Superior temporal gyrus (tissue), 1 donor: ENCODE results near the gene PLA2G2D.
"Not testable (repeated sequence)": the region's sequence is repeated elsewhere in the genome, so short reads cannot be mapped to it uniquely, and the experiment has no call there.

Experiments
- DNase-seq: peaks from one replicate; pipeline ENCODE4 v3.0.0-alpha.2; 2016; ENCODE audit errors: extremely low spot score

PLA2G2D gene

DNA sequence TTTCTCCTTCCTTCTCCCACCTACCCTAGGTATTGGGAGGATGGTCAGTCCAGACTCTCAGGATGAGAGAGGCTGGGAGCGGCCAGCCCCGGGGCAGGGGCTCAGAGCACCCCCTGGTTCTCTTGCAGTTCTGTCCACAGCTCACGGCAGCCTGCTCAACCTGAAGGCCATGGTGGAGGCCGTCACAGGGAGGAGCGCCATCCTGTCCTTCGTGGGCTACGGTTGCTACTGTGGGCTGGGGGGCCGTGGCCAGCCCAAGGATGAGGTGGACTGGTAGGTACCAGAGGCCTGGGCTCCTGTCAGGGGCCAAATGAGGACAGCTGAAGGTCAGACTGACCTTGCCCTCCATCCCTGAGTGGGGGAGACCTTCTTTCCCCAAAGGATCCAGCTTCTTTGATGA, 24.0 kb upstream of the PLA2G2D start:
- DNase-seq = no peak

DNA sequence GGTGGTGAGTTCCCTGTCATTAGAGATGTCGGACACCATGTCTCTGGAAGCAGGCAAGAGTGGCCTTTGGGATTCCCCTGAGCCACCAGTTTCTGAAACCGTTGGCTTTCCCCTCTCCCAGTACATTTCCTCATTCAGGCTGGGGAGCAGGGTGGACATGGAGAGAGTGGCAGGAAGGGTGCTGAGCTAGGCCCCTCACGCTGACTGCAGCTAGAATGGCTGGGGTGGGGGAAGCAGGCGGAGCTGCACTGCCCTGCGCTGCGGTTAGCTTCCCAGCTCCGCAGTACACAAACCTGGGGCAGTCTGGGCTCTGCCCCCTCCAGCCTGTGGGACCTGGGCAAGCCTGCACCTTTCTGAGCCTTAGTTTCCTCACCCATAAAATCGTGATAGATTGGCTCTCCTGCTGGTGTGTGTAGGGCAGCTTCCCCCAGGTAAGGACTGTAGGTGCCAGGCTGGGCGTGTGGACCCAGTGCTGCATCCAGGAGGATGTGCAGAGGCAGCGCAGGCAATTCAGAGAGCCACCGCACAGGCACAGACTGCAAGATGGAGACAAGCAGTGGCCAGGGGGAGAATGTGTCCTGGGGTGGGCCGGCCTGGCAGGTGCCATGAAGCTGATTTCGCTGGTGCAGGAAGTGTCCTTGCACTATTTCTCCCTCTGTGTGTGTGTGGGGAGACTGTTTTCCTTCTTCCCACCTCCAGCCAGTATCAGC, 22.8 kb upstream of the PLA2G2D start:
- no peak for DNase-seq

DNA sequence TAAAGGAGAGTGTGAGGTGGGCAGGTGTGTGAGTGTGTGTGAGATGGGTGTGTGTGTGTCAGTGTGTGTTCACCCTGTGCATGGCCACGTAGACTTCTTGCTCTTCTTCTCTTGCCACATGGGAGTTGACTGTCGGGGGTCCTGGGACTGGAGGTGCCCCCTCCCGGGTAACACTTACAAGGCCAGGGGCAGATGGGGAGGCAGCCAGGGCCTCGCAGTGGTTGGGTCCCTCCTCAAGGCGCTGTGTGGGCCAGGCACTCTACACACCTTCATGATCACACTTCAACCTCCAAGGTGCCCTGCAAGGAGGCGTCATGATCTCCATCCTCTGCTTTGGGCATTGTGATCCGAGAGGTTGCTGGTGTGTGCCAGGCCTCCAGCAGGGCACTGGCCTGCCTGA, 22.1 kb upstream of the PLA2G2D start:
- DNase-seq = no peak

DNA sequence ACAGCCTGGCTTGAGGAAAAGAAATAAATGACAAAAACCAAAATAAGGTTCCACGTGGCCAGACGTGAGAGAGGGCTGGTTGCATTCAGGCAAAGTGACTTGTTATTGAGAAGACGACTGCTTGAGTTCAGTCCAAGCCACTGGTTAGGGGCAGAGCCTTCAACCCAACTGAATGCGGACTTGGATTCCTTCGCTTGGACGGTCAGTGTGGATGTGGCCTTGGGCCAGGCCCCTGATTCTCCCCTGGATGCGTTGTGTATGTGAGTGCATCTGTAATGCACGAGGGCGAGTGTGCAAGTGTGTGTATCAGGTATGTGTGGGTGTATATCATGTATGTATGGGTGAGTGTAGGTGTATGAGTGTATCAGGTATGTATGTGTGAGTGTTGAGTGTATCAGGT, 21.7 kb upstream of the PLA2G2D start:
- DNase-seq = no peak

DNA sequence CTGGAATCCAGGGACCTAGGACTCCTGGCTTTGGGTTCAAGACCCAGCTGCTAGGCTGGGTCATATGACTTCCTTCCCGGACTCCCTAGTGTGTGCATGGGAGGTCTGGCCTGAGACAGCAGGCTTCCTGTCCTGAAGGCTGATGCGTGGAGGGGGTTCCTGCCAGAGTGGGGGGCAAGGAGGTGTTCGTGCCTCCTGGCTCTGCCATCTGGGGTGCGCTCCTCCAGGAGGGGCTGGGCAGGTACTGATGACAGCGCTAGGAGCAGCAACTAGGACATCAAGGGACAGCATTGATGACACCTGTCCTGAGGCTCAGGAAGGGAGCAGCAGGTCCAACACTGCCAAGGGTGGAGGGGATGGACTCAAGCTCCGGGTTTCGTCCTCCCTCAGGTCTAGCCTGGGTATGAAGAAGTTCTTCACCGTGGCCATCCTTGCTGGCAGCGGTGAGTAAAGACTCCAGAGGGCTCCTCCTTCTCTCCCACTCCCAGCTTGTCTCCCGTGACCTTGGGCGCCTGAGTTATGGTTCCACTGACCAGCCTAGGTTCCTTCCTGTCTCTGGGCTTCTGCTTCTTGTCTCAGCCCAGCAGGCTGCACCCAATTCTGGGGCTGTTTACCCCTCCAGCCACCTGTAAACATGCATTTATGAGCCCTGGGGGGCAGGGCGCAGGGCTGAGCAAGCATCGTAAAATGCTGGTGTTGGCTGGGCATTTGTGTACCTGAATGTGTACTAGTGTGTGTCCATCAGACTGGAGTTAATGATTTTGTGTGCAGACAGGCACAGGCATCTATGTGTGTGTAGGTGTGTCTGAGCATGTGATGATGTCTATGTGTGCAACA, 20.7 kb upstream of the PLA2G2D start:
- no peak for DNase-seq

DNA sequence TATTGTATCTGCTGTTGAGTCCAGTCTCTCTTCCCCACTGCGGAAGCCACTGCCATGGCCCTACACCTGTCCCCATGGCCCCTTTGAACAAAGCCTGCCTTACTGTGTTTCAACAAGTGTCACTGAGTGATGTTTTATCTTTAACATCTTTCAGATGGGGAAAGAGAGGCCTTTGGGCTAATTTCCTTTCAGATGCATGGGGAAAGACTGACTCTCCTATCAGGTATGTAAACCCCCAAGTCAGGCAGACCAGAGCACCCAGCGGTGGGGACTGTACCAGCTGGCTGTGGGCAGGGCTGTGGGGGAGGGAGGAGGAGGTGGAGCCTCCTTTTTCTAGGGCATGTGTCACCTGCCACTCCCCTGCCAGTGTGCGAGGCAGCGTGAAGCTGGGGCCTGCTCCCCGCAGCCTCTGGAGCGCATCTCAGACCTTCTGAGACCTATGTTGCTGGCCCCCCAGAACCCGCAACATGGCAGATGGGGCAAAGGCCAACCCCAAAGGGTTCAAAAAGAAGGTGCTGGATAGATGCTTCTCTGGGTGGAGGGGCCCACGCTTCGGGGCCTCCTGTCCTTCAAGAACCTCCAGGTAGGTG, 19.7 kb upstream of the PLA2G2D start, which contains the start of gene PLA2G2F:
PLA2G2F (plus strand) TSS at position 363 of the 590 bp plus-strand sequence; CDS start at position 468, 105 bp downstream.
- DNase-seq = no peak

DNA sequence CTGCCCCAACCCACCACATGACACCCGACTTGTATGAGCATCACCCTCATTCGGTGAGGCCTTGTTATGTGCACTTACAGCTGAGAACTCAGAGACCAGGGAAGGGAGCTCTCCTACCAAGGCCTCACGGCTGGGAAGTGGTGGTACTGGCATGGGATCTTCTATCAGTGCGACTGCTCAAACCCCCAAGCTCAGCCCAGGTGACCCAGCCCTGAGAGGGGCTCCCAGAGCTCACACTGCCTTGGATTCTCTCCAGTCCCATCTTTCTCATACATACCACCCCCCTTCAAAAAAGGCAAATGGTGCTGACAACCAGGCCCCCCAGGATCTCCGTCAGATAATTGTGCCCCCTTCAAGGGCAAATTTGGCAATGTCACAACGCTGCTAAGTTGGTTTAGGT, 19.0 kb upstream of the PLA2G2D start:
- no peak for DNase-seq

DNA sequence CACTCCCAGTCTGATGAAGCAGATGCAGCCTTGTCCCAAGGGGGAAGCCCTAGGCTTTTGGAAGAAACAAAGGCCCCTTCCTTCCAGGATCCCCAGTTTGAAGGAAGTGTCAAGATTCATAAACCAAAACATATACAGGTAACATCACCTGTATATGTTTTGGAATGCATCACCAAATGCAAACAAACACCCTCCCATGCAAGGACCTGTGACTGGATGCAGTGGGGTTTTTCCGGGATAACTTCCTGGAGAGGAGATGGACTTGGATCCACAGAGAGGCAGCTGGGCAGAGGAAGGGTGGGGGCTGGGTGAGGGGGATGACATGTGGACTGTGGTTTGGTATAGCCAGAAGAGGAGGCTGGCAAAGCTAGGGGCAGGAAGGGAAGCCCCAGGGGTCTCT, 18.3 kb upstream of the PLA2G2D start:
- DNase-seq = no peak

DNA sequence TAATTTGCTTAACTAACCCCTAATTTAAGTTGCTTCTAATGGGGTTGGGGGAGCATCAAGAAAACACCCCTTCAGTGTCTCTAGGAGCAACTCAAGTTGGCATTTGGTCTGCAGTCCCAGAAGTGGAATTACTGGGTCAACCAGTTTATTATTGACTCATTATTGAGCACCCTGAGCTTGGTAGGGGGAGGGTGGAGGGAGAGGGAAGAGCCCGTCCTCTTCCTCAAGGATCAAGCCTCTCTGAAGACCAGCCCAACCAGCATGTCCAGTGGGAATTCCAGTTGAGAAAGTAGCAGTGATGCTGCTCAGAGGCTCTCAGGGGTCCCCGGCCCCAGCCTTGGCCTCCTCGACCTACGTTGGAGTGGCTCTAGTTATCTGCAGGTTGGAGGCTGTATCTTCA, 17.7 kb upstream of the PLA2G2D start:
- DNase-seq = no peak

DNA sequence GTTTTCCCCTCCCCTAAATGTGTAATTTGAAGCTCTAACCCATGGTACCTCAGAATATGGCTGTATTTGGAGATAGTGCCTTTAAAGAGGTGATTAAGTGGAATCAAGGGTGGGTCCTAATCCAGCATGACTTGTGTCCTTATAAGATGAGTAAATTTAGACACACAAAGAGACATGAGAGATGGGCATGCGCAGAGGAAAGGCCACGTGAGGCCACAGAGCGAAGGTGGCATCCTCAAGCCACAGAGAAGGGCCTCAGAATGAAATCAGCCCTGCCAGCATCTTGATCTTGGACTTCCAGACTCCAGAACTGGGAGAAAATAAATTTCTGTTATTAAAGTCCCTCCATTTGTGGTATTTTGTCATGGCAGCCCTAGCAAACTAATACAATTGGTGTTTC, 16.9 kb upstream of the PLA2G2D start:
- DNase-seq = no peak

DNA sequence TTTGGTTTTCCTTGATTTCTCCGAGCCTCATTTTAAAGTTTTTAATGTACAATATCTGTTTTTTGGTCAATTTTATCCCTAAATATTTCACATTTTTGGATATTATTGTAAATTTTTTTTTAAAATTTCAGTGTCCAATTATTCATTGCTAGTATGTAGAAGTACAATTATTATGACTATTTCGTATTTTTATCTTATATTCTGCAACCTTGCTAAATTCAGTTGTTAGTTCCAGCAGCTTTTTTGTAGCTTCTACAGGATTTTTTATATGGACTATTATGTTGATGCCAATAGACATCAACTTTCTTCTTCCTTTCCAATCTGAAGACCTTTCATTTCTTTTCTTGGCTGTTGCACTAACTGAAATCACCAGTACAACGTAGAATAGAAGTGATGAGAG, 15.7 kb upstream of the PLA2G2D start:
- no peak for DNase-seq

DNA sequence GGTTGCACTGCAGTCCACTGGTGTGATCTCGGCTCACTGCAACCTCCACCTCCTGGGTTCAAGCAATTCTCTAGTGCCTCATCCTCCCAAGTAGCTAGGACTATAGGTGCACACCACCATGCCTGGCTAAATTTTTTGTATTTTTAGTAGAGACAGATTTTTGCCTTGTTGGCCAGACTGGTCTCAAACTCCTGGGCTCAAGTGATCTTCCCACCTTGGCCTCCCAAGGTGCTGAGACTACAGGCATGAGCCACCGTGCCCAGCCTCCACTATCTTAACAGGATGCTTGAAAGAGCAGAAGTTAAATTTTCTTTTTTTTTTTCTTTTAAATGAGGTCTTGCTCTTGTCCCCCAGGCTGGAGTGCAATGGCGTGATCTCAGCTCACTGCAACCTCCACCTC, 11.2 kb upstream of the PLA2G2D start:
- DNase-seq = not testable (repeated sequence)

DNA sequence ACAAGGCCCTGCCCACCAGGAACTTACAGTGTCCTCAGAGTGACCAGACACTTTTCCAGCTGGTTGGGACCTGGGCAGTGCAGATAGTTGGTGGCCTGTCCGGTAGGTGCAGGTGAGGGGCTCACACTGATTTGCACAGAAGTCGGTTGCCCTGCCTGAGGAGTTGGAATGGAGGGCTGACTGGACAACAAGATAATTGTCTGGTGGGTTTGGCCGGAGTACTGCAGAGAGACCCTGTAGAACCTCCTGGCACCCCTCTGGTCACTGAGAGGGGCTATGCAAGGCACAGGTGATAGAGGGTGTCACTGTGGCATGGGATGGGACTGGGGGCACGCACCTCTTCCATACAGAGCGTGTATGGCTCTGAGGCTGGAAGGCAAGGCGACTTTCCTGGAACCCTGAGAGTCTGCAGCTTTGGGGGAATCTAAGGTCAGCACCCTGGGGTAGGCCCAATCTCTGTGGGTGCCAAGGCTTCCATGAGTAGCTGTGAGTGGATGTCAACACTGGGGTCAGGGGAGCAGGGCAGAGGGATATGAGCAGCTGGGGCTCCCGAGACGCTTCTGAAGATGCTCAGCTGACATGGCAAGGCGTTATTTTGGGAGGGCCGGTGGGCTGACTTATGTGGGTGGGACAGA, 7.6 kb upstream of the PLA2G2D start:
- DNase-seq = no peak

DNA sequence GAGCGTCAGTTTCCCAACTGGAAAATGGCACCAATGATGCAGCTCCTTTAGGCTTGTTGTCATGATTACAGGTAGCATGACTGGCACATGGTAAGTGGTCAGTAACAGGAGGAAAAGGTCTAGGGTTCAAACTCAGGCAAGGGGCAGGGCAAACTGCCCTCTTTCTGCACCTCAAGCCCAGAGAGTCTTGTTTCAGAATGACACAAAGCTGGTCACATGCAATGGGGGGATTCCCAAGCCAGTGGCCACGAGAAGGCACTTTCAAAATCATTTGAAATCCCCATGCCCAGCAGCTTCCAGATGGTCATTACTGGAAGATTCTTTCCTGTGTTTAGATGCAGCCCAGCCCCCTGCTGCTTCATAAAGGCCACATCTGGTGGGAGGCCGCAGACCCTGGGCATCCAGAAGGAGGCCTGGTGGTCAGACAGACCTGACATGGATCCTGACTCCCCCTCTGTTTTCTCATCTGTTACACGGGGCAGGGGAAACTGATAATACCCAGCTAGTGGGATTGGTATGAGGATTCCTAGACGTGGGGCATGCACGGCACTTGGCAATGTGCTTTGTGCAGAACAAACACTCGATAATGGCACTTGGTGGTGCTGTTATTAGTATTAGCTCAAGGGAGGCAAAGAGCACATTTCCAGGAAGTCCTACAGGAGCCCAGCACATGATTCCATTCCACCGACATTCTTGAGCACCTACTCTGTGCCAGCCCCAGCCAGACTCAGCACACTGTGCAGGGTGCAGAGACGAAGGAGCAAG, 6.9 kb upstream of the PLA2G2D start:
- no peak for DNase-seq

DNA sequence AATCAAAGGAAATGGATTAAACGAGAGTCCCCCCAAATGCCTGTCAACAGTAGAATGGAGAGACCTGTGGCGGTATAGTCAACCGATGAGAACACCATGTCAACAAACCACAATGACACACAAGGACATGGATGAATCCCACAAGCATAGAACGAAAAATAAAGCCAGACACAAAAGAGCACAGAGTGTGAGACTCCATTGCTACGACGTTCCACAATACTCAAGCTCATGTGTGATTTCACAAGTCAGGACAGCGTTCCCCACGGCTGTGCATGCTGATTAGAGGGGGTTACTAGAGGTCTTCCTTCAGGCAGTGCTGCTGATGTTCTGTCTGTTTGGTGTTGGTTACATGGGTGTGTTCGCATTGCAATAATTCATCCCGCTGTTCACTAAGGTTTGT, 5.8 kb upstream of the PLA2G2D start:
- DNase-seq = no peak

DNA sequence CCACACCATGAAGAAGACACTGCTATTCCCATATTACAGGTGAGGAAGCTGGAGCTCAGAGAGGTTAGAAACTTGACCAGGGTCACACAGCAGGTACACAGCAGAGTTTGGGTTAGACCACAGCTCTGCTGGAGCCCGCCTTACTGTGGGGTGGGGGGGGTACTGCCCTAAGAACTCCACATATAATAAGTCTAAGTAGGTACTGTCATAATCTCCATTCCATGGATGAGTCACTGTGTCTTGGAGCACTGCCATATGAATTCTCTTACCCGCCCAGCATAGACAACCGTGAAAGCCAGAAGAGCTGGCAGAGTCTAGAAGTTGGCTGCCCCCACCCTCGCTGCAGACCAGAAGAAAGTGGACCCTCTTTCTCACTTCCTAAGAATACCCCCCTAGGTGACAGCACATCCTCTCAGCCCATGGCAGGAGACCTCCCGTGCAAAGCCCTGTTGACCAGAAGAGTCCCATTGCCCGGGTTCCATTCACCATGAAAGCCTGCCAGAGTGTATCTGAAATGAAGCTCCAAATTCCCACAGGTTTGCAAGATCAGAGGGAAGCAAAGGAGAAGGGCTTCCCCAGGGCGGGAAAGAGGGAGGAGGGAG, 5.2 kb upstream of the PLA2G2D start:
- DNase-seq = peak; percentile 58

DNA sequence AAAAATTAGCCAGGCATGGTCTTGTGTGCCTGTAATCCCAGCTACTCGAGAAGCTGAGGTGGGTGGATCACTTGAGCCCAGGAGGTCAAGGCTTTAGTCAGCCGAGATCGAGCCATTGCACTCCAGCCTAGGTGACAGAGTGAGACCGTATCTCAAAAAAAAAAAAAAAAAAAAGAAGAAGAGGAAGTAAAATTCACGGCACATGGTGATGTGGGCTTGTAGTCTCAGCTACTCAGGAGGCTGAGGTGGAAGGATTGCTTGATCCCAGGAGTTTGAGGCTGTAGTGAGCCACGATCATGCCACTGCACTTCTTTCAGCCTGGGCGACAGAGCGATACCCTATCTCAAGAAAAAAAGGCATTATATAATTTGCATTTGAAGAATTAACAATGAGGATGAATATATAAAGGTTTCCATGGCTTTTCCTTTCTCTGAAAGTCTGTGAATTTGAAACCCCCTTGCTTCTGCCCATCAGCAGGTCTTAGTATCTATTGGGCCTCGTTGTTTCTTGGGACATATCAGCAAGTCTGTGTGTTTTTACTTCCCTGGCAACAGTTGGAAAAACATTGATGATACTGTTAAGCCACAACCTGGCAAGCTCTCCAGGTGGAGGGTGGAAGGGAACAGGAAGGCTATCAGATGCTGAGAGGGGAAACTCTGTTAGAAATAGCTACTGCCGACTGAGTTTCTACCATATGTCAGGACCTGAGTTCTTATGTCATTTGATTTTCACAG, 4.6 kb upstream of the PLA2G2D start:
- DNase-seq = no peak

DNA sequence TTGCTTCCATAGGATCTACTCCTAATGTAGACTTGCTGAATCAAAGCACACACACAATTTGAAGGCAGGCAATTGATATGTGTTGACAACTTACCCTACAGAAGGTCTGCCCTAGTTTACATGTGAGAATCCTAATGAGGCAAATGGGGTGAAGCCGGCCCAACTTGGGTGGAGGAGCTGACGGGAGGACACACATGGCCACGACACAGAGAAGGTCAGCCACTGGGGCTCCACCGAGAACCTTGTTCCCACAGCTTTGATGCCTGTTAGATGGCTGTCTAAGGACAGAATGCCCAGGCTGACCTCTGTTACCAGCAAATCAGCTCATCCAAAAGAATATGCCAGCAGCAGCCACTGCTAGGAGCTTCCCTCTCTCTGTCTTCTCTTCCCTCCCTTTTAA, 1.5 kb upstream of the PLA2G2D start:
- no peak for DNase-seq

DNA sequence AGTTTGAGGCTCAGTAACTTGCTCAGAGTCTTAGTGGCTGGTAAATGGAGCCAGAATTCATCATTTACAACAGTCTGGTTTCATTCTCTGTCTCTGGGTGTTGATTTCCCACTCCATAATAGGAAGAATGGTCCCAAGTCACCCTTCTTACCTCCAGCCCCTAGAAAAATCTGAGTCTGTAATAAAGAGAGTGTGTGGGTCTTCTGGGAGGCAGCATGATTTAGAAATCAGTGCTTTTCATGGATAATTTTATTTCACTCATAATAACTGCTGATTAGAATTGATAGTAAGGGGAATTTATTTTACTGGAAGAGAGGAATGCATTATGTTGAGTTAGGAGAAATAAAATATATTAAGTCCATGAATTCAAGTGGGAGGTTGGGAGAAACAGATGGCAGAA, 2.1 kb downstream of the PLA2G2D start:
- no peak for DNase-seq

DNA sequence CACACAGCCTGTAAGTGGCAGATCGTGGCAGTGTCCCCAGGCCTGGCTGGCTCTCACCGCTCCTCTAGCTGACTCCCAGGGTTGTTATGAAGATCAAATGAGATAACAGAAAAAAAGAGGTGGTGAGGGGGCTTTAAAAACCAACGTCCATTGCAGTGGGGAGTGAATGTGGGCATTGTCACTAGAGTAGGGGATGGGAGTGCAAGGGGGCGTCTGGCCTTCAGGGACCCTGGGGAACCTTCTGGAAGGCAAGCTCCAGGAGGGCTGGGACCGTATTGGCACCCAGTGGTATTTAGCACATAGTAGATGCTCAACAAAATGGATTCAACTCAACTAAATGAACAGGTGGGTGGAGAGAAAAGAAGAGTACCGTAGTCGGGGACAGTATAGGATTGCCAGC, 3.4 kb downstream of the PLA2G2D start:
- no peak for DNase-seq

DNA sequence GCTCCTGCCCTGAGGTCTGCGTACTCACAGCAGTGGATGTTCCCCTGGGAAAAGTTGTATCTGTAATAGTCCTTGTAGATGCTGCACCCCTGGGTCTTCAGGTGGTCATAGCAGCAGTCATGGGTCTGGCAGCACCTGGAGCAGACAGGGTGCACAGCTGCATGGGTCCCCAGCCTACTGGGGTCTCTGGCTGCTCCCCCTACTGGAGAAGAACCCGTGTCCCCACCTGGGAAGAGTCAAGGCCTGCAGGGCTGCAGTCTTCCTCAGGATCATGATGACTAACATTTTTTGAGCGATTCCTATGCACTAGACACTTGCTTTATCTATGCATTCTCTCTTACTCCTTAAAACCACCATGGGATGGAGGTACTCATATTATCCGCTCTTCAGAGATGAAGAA, 3.9 kb downstream of the PLA2G2D start:
- DNase-seq = no peak
